Panc1 (cell line): ENCODE measurements around the gene ZP1. TPM values are rescaled to one million over a fixed set of nuclear protein-coding genes. Genes with fewer than 3 reads are reported as not detected.

Source experiments
- ATAC-seq: fragments of 200-7000 bp; cut with Tn5 transposase; 2 replicates; pipeline ENCODE4 v1.9.1; 2020; ENCODE audit warnings: mild to moderate bottlenecking, moderate library complexity
- BruUV-seq: library from RNA; stranded (reverse); fragments of 400-500 nt; replicated peaks from 2 replicates; lab custom pipeline; 2021; lab: Mats Ljungman, UMichigan
- CTCF ChIA-PET: fragments of 300-600 bp; sonication (Branson Sonifier 250); formaldehyde crosslinking; loops from one replicate; lab custom pipeline; 2022; ENCODE audit warnings: antibody characterized with exemption; lab: Charles Lee
- POLR2A ChIA-PET: fragments of 300-600 bp; sonication (Branson Sonifier 250); formaldehyde crosslinking; loops from one replicate; lab custom pipeline; 2022; ENCODE audit warnings: antibody characterized with exemption; lab: Charles Lee
- DNase-seq: peaks from one replicate; pipeline ENCODE4 v3.0.0-alpha.2; 2010; ENCODE audit warnings: low read depth, low spot score
- H3K27ac ChIP-seq: 2 replicates; pipeline ENCODE4 v1.5.1; 2011; ENCODE audit warnings: mild to moderate bottlenecking, low read length, inconsistent platforms
- H3K27me3 ChIP-seq: fragments of 200-500 bp; sonication (Bioruptor generic); 2 replicates; pipeline ENCODE4 v1.6.0; 2014; ENCODE audit warnings: low read length, inconsistent platforms; ENCODE audit not compliant: control insufficient read depth, insufficient read depth
- H3K36me3 ChIP-seq: fragments of 200-500 bp; sonication (Bioruptor generic); 2 replicates; pipeline ENCODE4 v1.5.1; 2014; ENCODE audit warnings: inconsistent platforms, mild to moderate bottlenecking, low read length, moderate library complexity; ENCODE audit not compliant: control insufficient read depth, insufficient read depth
- H3K4me1 ChIP-seq: 2 replicates; pipeline ENCODE4 v1.5.1; 2011; ENCODE audit warnings: inconsistent platforms, mild to moderate bottlenecking, low read length, moderate library complexity; ENCODE audit not compliant: control insufficient read depth, insufficient read depth
- H3K4me3 ChIP-seq, 2 experiments: 2 replicates each; pipeline ENCODE4 v1.5.1; 2011 to 2012; ENCODE audit warnings: low read depth in 2 of 2, low read length in 2 of 2, mild to moderate bottlenecking in 2 of 2, inconsistent platforms in 1 of 2, moderate library complexity in 1 of 2
- H3K9me3 ChIP-seq: fragments of 200-500 bp; sonication (Bioruptor generic); 2 replicates; pipeline ENCODE4 v1.5.1; 2014; ENCODE audit warnings: low read depth, mild to moderate bottlenecking, inconsistent platforms, low read length, moderate library complexity; ENCODE audit not compliant: control insufficient read depth, insufficient read depth
- POLR2AphosphoS5 ChIP-seq: IDR thresholded peaks from 2 replicates; pipeline ENCODE4 v1.6.1; 2012; ENCODE audit warnings: mild to moderate bottlenecking, low read depth, low read length, moderate library complexity
- SIN3A ChIP-seq: IDR thresholded peaks from 2 replicates; pipeline ENCODE4 v1.6.1; 2012; ENCODE audit warnings: low read depth, mild to moderate bottlenecking, low read length, moderate library complexity, borderline replicate concordance; ENCODE audit not compliant: insufficient read depth
- TCF7L2 ChIP-seq: IDR thresholded peaks from 2 replicates; pipeline ENCODE4 v1.6.1; 2011; ENCODE audit warnings: mild to moderate bottlenecking, low read depth, low read length, inconsistent platforms
- in situ Hi-C: cut with HindIII; loops from 2 replicates; pipeline ENCODE4 v1.10.0; 2016; ENCODE audit warnings: low sequenced_read_pairs, low pct_unique_long_range_greater_than_20kb
- intact Hi-C: fragments of 100-400 bp; cut with micrococcal nuclease; formaldehyde crosslinking; loops from one replicate; pipeline ENCODE4 v1.10.0; 2022; ENCODE audit not compliant: unreplicated experiment
- total RNA-seq: library from RNA; stranded (reverse); gene quantifications from one replicate; pipeline ENCODE4 v1.2.1, GENCODE V29; 2021; ENCODE audit not compliant: unreplicated experiment
- TF ChIP-seq, protein P1 (sequence below), 2 experiments: IDR thresholded peaks; 2 replicates each; pipeline ENCODE4 v1.6.1; 2011 to 2012; ENCODE audit warnings: low read depth in 2 of 2, control low read depth in 1 of 2, low read length in 1 of 2, mild to moderate bottlenecking in 1 of 2, moderate library complexity in 1 of 2; ENCODE audit not compliant: insufficient read depth in 1 of 2
- TF ChIP-seq, protein P2 (sequence below): fragments of 450-650 bp; IDR thresholded peaks from 2 replicates; pipeline ENCODE4 v1.5.1; 2017; ENCODE audit warnings: mild to moderate bottlenecking

ZP1 gene
- total RNA-seq, 1 experiment from 2014 or later, result not detected

DNA sequence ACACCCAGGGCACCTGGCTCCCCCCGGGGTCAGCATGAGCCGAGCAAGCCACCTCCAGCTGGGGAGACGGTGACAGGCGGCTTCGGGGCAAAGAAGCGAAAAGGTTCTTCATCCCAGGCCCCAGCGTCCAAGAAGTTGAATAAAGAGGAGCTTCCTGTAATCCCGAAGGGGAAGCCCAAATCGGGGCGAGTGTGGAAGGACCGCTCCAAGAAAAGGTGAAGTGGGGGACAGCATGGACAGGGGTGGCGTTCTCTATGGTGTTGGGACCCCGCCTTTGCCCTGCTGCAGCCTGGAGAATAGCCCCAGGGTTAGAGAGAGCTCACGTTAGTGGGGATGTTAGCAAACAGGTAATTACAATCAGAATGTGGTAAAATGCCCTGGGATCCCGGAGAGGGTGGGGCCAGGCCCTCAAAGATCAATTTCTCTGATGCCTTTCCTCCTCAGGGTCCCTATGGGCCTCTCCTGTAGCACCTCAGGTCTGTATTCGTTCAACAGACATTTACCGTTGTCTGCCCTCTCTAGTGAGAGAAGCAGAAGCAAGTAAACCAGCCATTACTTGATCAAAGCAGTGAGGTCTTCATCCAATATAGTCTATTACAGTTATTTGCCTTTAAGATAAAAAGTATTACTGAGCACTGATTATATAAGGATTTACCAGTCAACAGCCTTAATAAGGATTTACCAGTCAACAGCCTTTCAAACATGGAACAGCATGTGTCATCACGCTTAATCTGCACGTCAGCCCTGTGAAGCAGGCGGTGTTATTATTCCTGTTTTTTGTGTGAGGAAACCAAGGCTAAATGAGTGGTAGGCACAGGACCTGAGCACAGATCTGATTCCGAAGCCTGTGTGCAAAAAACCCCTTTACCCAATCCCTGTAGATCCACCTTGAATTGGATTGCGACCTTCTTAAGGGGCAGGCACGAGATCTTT, 24.4 kb upstream of the ZP1 start:
- no TSS peak for BruUV-seq
- H3K4me3 ChIP-seq, result peak overlapping the region; percentile 89 to 91
- intact Hi-C loops, result no loop called here
- peaks cover 25% of the 10 kb centered on the region for H3K4me1 ChIP-seq
- POLR2A ChIA-PET, result interaction anchor here (0.5 kb wide), 1 partner anchor 41 kb away, joined by 3 read pairs; no protein-coding TSS in a partner anchor
- TF ChIP-seq, protein P1, sequence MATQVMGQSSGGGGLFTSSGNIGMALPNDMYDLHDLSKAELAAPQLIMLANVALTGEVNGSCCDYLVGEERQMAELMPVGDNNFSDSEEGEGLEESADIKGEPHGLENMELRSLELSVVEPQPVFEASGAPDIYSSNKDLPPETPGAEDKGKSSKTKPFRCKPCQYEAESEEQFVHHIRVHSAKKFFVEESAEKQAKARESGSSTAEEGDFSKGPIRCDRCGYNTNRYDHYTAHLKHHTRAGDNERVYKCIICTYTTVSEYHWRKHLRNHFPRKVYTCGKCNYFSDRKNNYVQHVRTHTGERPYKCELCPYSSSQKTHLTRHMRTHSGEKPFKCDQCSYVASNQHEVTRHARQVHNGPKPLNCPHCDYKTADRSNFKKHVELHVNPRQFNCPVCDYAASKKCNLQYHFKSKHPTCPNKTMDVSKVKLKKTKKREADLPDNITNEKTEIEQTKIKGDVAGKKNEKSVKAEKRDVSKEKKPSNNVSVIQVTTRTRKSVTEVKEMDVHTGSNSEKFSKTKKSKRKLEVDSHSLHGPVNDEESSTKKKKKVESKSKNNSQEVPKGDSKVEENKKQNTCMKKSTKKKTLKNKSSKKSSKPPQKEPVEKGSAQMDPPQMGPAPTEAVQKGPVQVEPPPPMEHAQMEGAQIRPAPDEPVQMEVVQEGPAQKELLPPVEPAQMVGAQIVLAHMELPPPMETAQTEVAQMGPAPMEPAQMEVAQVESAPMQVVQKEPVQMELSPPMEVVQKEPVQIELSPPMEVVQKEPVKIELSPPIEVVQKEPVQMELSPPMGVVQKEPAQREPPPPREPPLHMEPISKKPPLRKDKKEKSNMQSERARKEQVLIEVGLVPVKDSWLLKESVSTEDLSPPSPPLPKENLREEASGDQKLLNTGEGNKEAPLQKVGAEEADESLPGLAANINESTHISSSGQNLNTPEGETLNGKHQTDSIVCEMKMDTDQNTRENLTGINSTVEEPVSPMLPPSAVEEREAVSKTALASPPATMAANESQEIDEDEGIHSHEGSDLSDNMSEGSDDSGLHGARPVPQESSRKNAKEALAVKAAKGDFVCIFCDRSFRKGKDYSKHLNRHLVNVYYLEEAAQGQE (IDR thresholded peaks at IDR 0.05; ENCODE audit: insufficient read depth in 1 of 2, low read depth in 2 of 2, low read length in 1 of 2), result no peak
- TF ChIP-seq POLR2AphosphoS5 (no peak), SIN3A (0 out of 2 replicates have a peak, but pooled peaks have one; percentile 21), TCF7L2 (no peak)
- TF ChIP-seq, protein P2, sequence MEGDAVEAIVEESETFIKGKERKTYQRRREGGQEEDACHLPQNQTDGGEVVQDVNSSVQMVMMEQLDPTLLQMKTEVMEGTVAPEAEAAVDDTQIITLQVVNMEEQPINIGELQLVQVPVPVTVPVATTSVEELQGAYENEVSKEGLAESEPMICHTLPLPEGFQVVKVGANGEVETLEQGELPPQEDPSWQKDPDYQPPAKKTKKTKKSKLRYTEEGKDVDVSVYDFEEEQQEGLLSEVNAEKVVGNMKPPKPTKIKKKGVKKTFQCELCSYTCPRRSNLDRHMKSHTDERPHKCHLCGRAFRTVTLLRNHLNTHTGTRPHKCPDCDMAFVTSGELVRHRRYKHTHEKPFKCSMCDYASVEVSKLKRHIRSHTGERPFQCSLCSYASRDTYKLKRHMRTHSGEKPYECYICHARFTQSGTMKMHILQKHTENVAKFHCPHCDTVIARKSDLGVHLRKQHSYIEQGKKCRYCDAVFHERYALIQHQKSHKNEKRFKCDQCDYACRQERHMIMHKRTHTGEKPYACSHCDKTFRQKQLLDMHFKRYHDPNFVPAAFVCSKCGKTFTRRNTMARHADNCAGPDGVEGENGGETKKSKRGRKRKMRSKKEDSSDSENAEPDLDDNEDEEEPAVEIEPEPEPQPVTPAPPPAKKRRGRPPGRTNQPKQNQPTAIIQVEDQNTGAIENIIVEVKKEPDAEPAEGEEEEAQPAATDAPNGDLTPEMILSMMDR, result no peak
- in situ Hi-C loops, result no loop called here
- CTCF ChIA-PET, result no interaction called here
- no peaks in the 10 kb centered on the region for H3K27me3 ChIP-seq
- DNase-seq (no peak), ATAC-seq (no peak; the same call in 1 of the 2 replicates)
- H3K27ac ChIP-seq, result peak overlapping the region; percentile 92
- no peaks in the 10 kb centered on the region; the same call in none of the 2 replicates for H3K36me3 ChIP-seq
- no peaks in the 10 kb centered on the region for H3K9me3 ChIP-seq

DNA sequence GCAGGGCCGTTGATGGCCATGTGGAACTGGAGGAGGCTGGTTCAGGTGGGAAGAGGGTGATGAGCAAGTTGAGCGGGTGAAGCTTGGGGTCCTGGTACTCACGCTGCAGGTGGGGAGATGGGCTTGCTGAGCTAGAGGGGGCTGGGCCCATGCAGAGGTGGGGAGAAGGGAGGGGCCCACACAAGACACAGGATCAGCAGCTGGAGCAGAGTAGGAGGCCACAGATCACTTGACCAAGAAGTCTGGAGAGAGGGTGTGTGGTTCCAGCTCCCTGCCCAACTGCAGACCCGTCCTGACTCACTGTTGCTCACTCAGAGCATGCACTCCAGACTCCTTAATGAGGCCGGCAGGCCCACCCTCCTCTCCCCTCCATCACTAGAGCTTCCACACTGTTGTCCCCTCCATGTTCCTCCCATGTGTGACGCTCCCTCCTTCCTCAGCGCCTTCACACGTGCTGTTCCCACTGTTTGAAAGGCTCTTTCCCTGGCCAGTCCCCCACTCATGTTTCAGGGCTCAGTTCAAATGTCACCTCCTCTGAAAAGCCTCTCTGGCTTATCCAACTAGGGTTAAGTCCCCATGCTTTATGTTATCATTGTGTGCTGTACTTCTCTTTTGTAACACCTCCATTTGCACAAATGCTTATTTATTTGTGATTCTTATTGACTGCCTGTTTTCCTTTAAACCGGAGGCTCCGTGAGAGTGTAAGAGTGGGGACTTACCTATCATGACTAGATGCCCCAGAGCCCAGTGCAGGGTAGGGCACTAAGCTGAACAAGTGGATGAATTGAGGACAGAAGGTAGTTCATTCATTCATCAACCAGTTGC, 23.1 kb upstream of the ZP1 start:
- Histone ChIP-seq H3K4me1 (peaks cover 25% of the 10 kb centered on the region), H3K36me3 (peaks cover 2% of the 10 kb centered on the region), H3K27ac (peak overlapping the region; percentile 26), H3K27me3 (no peaks in the 10 kb centered on the region), H3K9me3 (no peaks in the 10 kb centered on the region), H3K4me3 (peak overlapping the region; percentile 89 to 91)
- in situ Hi-C loops, result no loop called here
- CTCF ChIA-PET, result no interaction called here
- POLR2A ChIA-PET, result no interaction called here
- no TSS peak for BruUV-seq
- TF ChIP-seq, protein P1 (IDR thresholded peaks at IDR 0.05; ENCODE audit: insufficient read depth in 1 of 2, low read depth in 2 of 2, low read length in 1 of 2), result no peak
- TF ChIP-seq TCF7L2, result no peak
- no peak for TF ChIP-seq SIN3A
- TF ChIP-seq, protein P2, result no peak
- TF ChIP-seq POLR2AphosphoS5, result no peak
- DNase-seq, result no peak
- no peak for ATAC-seq
- intact Hi-C loops, result no loop called here
